Urinary bladder (tissue), 4 donors: ENCODE results near the gene BRPF1. TPM values are rescaled to one million over a fixed set of nuclear protein-coding genes. Genes with fewer than 3 reads are reported as not detected.

Source experiments
- DNase-seq: peaks from one replicate; pipeline ENCODE4 v3.0.0-alpha.2; 2015; ENCODE audit errors: extremely low spot score
- H3K27ac ChIP-seq: one replicate; pipeline ENCODE4 v1.5.1; 2013; ENCODE audit warnings: low read depth, mild to moderate bottlenecking, moderate library complexity
- H3K36me3 ChIP-seq: one replicate; pipeline ENCODE4 v1.6.1; 2013; ENCODE audit warnings: mild to moderate bottlenecking, moderate library complexity; ENCODE audit not compliant: insufficient read depth
- H3K4me1 ChIP-seq: one replicate; pipeline ENCODE4 v1.6.1; 2013; ENCODE audit warnings: mild to moderate bottlenecking, moderate library complexity; ENCODE audit not compliant: insufficient read depth
- H3K4me3 ChIP-seq: one replicate; pipeline ENCODE4 v1.5.1; 2013; ENCODE audit warnings: low read depth, low read length
- WGBS: extraction: QIAGEN DNeasy Blood & Tissue Kit; methylation state at CpG from one replicate; pipeline ENCODE4 v1.1.7; 2013; 5-methylcytosine and 5-hydroxymethylcytosine counted together
- polyA plus RNA-seq: library from polyadenylated mRNA; stranded (reverse); fragments of 200-250 nt; gene quantifications from one replicate; pipeline ENCODE4 v1.2.3, GENCODE V29; 2013
- total RNA-seq: library from RNA; depleted of rRNA; stranded (reverse); fragments of >200 nt; gene quantifications from one replicate; pipeline ENCODE4 v1.2.3, GENCODE V29; 2014
- donor health status: healthy with polysubstance abuse.
- donor health status: healthy.

Gene BRPF1, protein sequence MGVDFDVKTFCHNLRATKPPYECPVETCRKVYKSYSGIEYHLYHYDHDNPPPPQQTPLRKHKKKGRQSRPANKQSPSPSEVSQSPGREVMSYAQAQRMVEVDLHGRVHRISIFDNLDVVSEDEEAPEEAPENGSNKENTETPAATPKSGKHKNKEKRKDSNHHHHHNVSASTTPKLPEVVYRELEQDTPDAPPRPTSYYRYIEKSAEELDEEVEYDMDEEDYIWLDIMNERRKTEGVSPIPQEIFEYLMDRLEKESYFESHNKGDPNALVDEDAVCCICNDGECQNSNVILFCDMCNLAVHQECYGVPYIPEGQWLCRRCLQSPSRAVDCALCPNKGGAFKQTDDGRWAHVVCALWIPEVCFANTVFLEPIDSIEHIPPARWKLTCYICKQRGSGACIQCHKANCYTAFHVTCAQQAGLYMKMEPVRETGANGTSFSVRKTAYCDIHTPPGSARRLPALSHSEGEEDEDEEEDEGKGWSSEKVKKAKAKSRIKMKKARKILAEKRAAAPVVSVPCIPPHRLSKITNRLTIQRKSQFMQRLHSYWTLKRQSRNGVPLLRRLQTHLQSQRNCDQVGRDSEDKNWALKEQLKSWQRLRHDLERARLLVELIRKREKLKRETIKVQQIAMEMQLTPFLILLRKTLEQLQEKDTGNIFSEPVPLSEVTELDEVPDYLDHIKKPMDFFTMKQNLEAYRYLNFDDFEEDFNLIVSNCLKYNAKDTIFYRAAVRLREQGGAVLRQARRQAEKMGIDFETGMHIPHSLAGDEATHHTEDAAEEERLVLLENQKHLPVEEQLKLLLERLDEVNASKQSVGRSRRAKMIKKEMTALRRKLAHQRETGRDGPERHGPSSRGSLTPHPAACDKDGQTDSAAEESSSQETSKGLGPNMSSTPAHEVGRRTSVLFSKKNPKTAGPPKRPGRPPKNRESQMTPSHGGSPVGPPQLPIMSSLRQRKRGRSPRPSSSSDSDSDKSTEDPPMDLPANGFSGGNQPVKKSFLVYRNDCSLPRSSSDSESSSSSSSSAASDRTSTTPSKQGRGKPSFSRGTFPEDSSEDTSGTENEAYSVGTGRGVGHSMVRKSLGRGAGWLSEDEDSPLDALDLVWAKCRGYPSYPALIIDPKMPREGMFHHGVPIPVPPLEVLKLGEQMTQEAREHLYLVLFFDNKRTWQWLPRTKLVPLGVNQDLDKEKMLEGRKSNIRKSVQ (N-terminal part only)
- total RNA-seq (11.0 TPM), polyA plus RNA-seq (13.8 TPM)

DNA sequence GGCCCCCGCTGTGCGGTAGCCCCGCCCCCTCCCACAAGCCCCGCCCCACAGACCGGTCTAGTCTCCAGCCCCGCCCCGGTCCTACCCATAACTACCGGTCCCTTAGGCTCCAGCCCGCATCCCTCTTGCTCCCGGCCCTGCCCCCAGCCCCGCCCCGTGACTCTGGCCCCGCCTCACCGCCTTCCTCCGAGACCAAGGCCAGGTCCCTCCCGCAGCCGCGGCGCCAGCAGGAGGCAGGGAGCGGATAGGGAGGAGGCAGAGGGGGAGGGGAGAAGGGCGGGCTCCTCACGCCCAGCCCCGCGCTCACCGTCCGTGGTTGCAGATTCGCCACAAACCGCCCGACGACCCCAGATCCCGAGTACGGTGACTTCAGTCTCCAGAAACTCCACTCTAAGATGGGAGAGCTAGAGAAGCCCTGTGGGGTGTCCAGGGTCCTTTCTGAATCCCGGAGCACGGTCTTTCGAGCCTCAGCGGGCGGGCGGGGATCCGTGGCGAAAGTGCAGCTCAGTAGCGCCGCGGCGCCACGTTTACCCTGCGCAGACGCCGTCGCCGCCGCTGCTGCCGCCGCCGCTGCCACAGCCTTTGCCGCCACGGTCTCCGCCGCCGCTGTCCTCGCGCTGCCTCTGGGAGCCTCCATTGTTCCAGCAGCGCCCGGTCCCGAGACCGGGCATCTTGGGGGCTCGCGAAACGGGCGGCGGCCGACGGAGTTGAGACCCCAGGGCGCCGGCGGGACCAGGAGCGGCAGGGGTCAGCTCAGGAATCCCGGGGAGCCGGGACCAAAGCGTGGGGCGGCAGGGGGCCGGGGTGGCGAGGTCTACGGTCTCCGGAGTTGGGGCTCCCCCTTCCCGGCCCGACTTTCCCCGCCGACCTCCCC is at the start of gene BRPF1:
TSS of gene BRPF1 (plus strand) at position 530 of the 874 bp plus-strand sequence. CDS start 2,406 bp downstream, outside the sequence.
- WGBS: under 1% methylated on average over 88 of the region's 88 CpGs
- Histone ChIP-seq H3K4me1 (no peaks in the 10 kb centered on the region), H3K27ac (peak within 1 kb of the TSS; percentile 93), H3K36me3 (no peaks in the 10 kb centered on the region), H3K4me3 (peak within 1 kb of the TSS; percentile 98)
- DNase-seq: peak; percentile 97

DNA sequence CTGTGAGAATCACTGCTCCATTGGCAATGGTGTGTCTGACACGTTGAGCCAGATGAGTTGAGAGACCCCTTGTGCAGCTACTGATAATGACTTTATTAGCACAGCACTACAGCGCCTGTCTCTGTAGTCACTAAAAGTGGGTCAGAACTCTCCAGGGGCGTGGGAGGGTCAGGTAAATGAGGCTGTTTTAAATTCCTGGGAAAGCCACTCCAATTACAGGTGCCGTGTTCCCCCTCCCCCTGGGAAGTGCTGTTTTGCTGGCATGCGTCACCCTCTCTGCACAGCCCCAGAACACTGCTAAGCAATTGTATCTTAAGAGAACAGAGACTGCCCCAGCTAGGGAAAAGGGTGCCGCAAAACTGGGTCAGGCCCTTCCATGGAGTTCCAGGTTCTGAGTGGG is 49.4 kb upstream of the BRPF1 start:
- Histone ChIP-seq H3K27ac (no peak overlapping the region), H3K4me1 (no peaks in the 10 kb centered on the region), H3K4me3 (no peak overlapping the region), H3K36me3 (peaks cover 8% of the 10 kb centered on the region)
- 82% methylated on average over 6 of the region's 6 CpGs for WGBS
- DNase-seq: no peak

DNA sequence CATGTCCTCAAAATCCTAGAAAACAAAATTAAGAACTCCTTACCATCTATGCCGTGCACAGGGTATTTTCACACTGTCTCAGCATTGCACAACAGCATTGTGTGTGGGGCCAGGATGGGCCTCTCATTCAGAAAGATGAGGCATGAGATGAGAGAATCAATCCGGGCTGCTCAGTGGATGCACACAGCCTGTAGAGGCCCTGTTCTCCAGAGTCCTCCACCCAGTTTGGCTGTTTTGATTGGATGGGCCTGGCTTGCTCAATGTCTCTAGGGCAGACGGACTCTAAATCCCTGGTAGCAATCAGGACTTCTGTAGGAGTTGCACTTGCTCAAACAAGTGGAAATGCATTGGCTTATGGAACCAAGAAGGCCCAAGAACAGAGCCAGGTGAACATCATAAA is 48.1 kb upstream of the BRPF1 start:
- Histone ChIP-seq H3K27ac (no peak overlapping the region), H3K4me1 (no peaks in the 10 kb centered on the region), H3K4me3 (no peak overlapping the region), H3K36me3 (peaks cover 10% of the 10 kb centered on the region)
- WGBS: 88% methylated on average over 3 of the region's 3 CpGs
- DNase-seq: no peak

DNA sequence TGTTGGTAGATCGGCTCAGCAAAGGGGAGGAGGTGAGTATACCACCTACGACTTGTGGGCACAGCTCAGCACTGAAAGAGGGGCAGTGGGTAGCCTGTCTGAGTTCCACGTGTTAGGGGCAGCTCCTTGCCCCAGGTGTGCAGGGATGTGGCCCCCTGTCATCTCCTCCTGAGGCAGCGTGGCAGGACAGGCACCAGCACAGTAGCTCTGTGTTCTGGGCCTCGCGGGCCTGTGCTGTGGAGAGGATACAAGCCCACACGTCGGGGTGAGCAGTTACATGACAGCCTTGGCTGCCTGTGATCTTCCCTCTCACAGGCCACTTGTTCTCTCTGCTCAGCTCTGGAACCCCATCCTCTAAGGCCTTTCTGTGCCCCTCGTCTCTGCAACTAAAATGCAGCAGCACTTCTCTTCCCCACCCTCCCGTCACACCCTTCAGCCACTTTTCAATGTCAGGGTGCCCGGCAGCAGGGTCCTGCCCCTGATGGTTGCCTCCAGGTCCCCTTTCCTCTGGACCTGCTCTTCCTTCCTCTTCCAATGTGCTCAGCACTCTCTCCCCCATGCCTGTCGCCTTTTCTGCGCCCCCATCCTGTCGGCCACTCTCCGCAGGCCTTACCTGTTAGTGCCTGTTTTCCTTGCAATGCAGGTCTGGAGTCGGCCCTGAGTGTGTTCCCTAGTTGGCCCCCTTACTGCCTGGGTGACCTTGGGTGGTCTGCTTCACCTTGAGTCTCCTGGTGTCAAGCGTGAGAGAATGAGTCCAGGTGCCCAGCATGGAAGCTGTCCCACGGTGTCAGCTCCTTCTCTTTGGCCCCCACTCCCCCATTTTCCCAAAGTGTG is 46.1 kb upstream of the BRPF1 start:
- DNase-seq: no peak
- no peak overlapping the region for H3K4me3 ChIP-seq
- H3K36me3 ChIP-seq: peaks cover 6% of the 10 kb centered on the region
- H3K27ac ChIP-seq: no peak overlapping the region
- WGBS: 93% methylated on average over 18 of the region's 18 CpGs
- no peaks in the 10 kb centered on the region for H3K4me1 ChIP-seq

DNA sequence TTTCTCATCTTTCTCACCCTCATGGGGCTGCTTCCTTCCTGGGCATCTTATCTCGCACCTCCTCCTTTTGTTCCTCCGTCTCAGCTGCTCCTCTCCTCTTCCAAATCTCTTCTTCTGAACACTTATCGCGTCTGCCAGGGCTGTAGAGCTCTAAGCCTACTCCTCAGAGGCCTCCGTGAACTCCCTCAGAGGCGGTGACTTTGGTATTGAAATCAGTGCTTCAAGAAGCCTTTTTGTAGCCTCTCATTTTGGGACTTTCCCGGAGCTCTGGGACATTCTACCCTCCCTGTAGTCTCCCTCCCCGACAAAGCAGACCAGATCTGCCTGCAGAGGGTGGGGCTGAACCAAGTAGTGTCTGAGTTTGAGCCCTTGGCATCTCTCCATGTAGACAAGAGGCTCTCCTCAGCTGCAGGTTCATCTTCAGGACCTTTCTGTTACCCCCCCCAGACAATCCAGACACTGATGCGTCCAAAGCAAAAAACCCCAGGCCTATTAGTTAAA is 45.4 kb upstream of the BRPF1 start:
- WGBS: 92% methylated on average over 9 of the region's 9 CpGs
- Histone ChIP-seq H3K4me1 (no peaks in the 10 kb centered on the region), H3K27ac (no peak overlapping the region), H3K4me3 (no peak overlapping the region), H3K36me3 (peaks cover 8% of the 10 kb centered on the region)
- no peak for DNase-seq

DNA sequence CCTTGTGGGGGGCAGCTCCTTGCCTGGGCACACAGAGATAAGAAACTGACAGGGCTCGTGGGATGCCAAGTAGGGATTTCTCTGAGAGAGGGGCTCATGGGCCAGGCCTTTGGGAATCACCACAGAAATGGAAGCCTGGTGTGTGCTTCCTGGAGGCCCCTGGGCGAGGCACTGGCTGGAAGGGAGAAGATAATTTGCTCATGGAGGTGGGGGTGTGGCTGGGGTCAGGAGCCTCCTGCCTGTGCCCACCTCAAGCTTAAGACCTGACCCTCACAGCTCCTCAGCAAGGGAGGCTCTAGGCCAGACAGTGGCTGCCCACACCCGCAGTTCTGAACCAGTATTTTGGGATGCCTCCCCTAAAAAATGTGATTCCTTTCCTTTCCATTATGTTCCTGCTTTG is 44.8 kb upstream of the BRPF1 start:
- DNase-seq: no peak
- no peak overlapping the region for H3K27ac ChIP-seq
- peaks cover 11% of the 10 kb centered on the region for H3K36me3 ChIP-seq
- H3K4me1 ChIP-seq: no peaks in the 10 kb centered on the region
- no peak overlapping the region for H3K4me3 ChIP-seq
- 92% methylated on average over 3 of the region's 3 CpGs for WGBS

DNA sequence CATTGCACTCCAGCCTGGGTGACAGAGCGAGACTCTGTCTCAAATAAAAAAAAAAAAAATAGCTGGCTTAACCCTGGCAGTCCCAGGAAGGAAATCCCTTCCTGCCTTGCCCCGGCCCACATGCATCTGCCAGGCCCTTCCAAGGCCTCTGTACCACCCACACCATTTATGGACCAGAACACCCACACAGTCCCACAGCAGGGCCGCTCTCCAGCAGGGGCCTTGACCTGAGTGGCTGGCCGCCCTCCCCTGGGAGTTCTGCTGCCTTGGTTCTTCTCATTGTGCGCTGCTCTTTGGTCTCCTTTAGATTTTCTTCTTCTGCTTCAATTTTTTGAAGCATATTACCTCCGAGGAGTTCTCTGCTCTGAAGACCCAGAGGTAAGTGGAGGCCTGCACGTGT is 44.0 kb upstream of the BRPF1 start:
- 89% methylated on average over 7 of the region's 7 CpGs for WGBS
- Histone ChIP-seq H3K4me3 (no peak overlapping the region), H3K27ac (no peak overlapping the region), H3K4me1 (no peaks in the 10 kb centered on the region), H3K36me3 (peaks cover 12% of the 10 kb centered on the region)
- no peak for DNase-seq

DNA sequence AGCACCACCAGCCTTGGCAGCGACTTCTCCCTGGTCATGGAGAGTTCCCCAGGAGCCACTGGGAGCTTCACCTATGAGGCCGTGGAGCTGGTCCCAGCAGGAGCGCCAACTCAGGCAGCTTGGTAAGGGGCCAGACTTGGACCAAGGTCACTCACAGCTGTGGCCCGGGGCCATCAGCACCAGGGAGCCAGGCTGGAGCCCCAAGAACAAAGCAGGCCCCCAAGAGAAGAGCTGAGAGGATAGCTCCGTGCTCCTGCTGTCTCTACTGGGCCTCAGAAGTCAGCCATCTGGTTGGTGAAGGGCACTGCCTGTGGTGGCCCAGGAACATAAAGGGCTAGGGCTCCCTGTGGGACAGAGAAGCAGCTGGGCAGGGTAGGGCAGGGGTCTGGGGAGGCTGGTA is 42.6 kb upstream of the BRPF1 start:
- Histone ChIP-seq H3K27ac (no peak overlapping the region), H3K4me3 (no peak overlapping the region), H3K36me3 (peaks cover 12% of the 10 kb centered on the region), H3K4me1 (no peaks in the 10 kb centered on the region)
- DNase-seq: no peak
- WGBS: 94% methylated on average over 5 of the region's 5 CpGs

DNA sequence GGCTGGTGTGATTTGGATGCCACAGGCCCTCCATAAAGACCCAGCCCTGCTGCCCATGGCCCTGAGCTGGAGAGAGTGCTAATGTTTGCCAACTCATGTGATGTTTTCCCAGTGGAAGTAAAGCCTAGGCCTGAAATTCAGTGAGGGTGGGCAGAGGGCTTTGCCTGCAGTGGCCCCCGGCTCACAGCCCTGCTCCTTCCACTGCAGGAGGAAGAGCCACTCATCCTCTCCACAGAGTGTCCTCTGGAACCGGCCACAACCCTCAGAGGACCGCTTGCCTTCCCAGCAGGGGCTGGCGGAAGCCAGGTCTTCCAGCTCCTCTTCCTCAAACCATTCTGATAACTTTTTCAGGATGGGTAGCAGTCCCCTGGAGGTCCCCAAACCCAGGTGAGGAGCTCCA is 41.8 kb upstream of the BRPF1 start:
- Histone ChIP-seq H3K36me3 (peaks cover 12% of the 10 kb centered on the region), H3K4me1 (no peaks in the 10 kb centered on the region), H3K27ac (no peak overlapping the region), H3K4me3 (no peak overlapping the region)
- no peak for DNase-seq
- 96% methylated on average over 4 of the region's 4 CpGs for WGBS

DNA sequence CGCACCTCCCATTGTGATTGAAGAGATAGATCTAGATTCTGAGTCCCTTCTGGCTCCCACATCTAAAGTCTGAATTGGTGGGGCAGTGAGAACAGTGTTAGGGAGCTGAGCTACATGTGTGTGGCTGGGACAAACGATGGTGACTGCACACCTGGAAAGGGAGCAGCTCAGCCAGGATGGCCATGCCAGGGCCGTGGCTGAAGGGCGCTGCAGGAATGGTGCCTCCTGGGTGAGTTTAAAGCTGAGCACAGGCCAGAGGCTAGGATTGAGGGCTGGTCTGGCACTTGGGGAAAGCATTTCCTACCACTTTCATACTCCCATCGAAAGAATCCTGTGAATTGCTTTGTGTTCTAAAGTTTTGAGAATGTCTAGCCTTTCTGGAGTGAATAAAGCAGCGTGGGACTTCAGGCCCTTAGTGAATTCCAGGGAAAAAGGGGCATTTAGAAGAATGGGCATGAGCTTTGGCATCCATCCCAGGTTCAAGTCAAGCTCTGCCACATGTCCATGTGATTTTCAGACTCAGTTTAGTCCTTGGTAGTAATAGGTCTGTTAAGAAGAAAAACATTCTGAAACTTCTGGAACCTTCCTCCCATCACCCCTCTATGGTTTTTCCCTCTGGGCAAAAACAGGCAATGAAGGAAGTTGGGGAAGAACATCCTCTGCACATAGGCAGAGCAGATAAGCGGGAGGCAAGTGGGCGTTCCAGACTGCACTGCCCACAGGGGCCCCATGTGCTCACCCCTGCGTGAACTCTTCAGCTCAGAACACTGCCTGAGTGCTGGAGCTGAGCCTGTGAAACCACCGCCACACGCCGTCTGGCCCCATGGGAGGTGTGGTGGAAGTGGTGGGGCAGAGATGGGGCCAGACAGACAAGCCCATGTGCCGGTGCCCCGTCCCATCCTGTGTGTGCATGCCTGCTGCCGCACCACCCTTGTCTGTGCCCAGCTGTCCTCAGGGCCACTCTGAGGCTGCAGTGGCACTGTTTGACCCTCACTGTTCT is 40.8 kb upstream of the BRPF1 start:
- no peak overlapping the region for H3K4me3 ChIP-seq
- no peak for DNase-seq
- no peak overlapping the region for H3K27ac ChIP-seq
- H3K4me1 ChIP-seq: no peaks in the 10 kb centered on the region
- peaks cover 9% of the 10 kb centered on the region for H3K36me3 ChIP-seq
- 77% methylated on average over 15 of the region's 15 CpGs for WGBS

DNA sequence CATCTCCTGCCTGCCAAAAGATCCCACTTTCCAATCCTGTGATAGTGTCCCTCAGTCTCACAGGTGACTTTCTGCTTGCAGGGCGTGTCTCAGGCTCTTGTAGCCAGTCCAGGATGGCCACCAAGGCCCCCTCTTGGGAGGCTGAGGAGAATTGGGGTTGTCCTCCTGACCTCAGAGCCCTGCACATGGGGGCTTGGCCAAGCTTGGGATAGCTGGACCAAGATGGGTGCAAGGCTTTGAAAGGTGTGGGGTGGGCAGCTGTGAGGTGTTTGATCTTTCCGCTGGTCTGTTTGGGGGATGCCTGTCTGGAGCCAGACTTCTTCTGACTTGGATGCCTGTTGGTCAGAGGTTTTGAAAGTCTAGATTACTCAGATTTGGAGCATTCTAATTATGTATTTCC is 39.9 kb upstream of the BRPF1 start:
- 95% methylated on average over 2 of the region's 2 CpGs for WGBS
- H3K36me3 ChIP-seq: peaks cover 9% of the 10 kb centered on the region
- no peak for DNase-seq
- no peak overlapping the region for H3K27ac ChIP-seq
- no peaks in the 10 kb centered on the region for H3K4me1 ChIP-seq
- H3K4me3 ChIP-seq: no peak overlapping the region
